Panc1 (cell line): ENCODE measurements around the gene GAS7. TPM values are rescaled to one million over a fixed set of nuclear protein-coding genes. Genes with fewer than 3 reads are reported as not detected.

ENCODE experiments used
- ATAC-seq: fragments of 200-7000 bp; cut with Tn5 transposase; 2 replicates; pipeline ENCODE4 v1.9.1; 2020; ENCODE audit warnings: mild to moderate bottlenecking, moderate library complexity
- BruUV-seq: library from RNA; stranded (reverse); fragments of 400-500 nt; replicated peaks from 2 replicates; lab custom pipeline; 2021; lab: Mats Ljungman, UMichigan
- CTCF ChIA-PET: fragments of 300-600 bp; sonication (Branson Sonifier 250); formaldehyde crosslinking; loops from one replicate; lab custom pipeline; 2022; ENCODE audit warnings: antibody characterized with exemption; lab: Charles Lee
- POLR2A ChIA-PET: fragments of 300-600 bp; sonication (Branson Sonifier 250); formaldehyde crosslinking; loops from one replicate; lab custom pipeline; 2022; ENCODE audit warnings: antibody characterized with exemption; lab: Charles Lee
- DNase-seq: peaks from one replicate; pipeline ENCODE4 v3.0.0-alpha.2; 2010; ENCODE audit warnings: low read depth, low spot score
- H3K27ac ChIP-seq: 2 replicates; pipeline ENCODE4 v1.5.1; 2011; ENCODE audit warnings: mild to moderate bottlenecking, low read length, inconsistent platforms
- H3K27me3 ChIP-seq: fragments of 200-500 bp; sonication (Bioruptor generic); 2 replicates; pipeline ENCODE4 v1.6.0; 2014; ENCODE audit warnings: low read length, inconsistent platforms; ENCODE audit not compliant: control insufficient read depth, insufficient read depth
- H3K36me3 ChIP-seq: fragments of 200-500 bp; sonication (Bioruptor generic); 2 replicates; pipeline ENCODE4 v1.5.1; 2014; ENCODE audit warnings: inconsistent platforms, mild to moderate bottlenecking, low read length, moderate library complexity; ENCODE audit not compliant: control insufficient read depth, insufficient read depth
- H3K4me1 ChIP-seq: 2 replicates; pipeline ENCODE4 v1.5.1; 2011; ENCODE audit warnings: inconsistent platforms, mild to moderate bottlenecking, low read length, moderate library complexity; ENCODE audit not compliant: control insufficient read depth, insufficient read depth
- H3K4me3 ChIP-seq, 2 experiments: 2 replicates each; pipeline ENCODE4 v1.5.1; 2011 to 2012; ENCODE audit warnings: low read depth in 2 of 2, low read length in 2 of 2, mild to moderate bottlenecking in 2 of 2, inconsistent platforms in 1 of 2, moderate library complexity in 1 of 2
- H3K9me3 ChIP-seq: fragments of 200-500 bp; sonication (Bioruptor generic); 2 replicates; pipeline ENCODE4 v1.5.1; 2014; ENCODE audit warnings: low read depth, mild to moderate bottlenecking, inconsistent platforms, low read length, moderate library complexity; ENCODE audit not compliant: control insufficient read depth, insufficient read depth
- POLR2AphosphoS5 ChIP-seq: IDR thresholded peaks from 2 replicates; pipeline ENCODE4 v1.6.1; 2012; ENCODE audit warnings: mild to moderate bottlenecking, low read depth, low read length, moderate library complexity
- REST ChIP-seq, 2 experiments: IDR thresholded peaks; 2 replicates each; pipeline ENCODE4 v1.6.1; 2011 to 2012; ENCODE audit warnings: low read depth in 2 of 2, control low read depth in 1 of 2, low read length in 1 of 2, mild to moderate bottlenecking in 1 of 2, moderate library complexity in 1 of 2; ENCODE audit not compliant: insufficient read depth in 1 of 2
- SIN3A ChIP-seq: IDR thresholded peaks from 2 replicates; pipeline ENCODE4 v1.6.1; 2012; ENCODE audit warnings: low read depth, mild to moderate bottlenecking, low read length, moderate library complexity, borderline replicate concordance; ENCODE audit not compliant: insufficient read depth
- TCF7L2 ChIP-seq: IDR thresholded peaks from 2 replicates; pipeline ENCODE4 v1.6.1; 2011; ENCODE audit warnings: mild to moderate bottlenecking, low read depth, low read length, inconsistent platforms
- in situ Hi-C: cut with HindIII; loops from 2 replicates; pipeline ENCODE4 v1.10.0; 2016; ENCODE audit warnings: low sequenced_read_pairs, low pct_unique_long_range_greater_than_20kb
- intact Hi-C: fragments of 100-400 bp; cut with micrococcal nuclease; formaldehyde crosslinking; loops from one replicate; pipeline ENCODE4 v1.10.0; 2022; ENCODE audit not compliant: unreplicated experiment
- total RNA-seq: library from RNA; stranded (reverse); gene quantifications from one replicate; pipeline ENCODE4 v1.2.1, GENCODE V29; 2021; ENCODE audit not compliant: unreplicated experiment
- TF ChIP-seq, protein P1 (sequence below): fragments of 450-650 bp; IDR thresholded peaks from 2 replicates; pipeline ENCODE4 v1.5.1; 2017; ENCODE audit warnings: mild to moderate bottlenecking

Gene GAS7
- total RNA-seq, 1 experiment from 2014 or later, result 0.05 TPM

- in situ Hi-C loops (no loop called here), intact Hi-C loops (no loop called here)
- TF ChIP-seq SIN3A, result no peak
- TF ChIP-seq TCF7L2, result no peak
- Histone ChIP-seq H3K4me3 (no peak overlapping the region), H3K27me3 (no peaks in the 10 kb centered on the region), H3K36me3 (no peaks in the 10 kb centered on the region), H3K9me3 (no peaks in the 10 kb centered on the region), H3K27ac (no peak overlapping the region), H3K4me1 (no peaks in the 10 kb centered on the region)
- ChIA-PET POLR2A (no interaction called here), CTCF (no interaction called here)
- DNase-seq (no peak), ATAC-seq (no peak)
- BruUV-seq, result no TSS peak
Measured at GRCh38 chr17:10075919-10076318, 122.5 kb downstream of the GAS7 start.

DNA sequence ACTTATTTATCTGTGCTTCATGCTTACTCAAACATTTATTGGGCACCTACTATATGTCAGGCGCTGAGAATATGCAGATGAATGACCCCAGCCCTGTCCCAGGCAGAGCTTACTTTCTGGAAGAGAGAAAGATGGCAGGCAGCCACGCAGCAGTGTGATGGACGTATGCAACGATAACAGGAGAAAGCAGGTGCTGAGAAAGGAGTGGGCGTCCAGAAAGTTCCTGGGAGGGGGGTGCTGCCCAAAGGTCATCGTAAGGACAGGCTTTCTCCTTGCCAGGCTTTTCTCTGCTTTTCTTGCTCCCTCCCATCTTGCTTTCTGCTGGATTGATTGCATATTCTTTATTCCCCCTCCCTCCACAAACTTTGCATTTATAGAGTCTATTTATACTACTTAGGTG, 124.5 kb downstream of the GAS7 start:
- no peaks in the 10 kb centered on the region for H3K36me3 ChIP-seq
- intact Hi-C loops (no loop called here), in situ Hi-C loops (no loop called here)
- DNase-seq (no peak), ATAC-seq (no peak)
- H3K4me1 ChIP-seq, result no peaks in the 10 kb centered on the region
- TF ChIP-seq REST (IDR thresholded peaks at IDR 0.05; ENCODE audit: insufficient read depth in 1 of 2, low read depth in 2 of 2, low read length in 1 of 2) (no peak), SIN3A (no peak), TCF7L2 (no peak), POLR2AphosphoS5 (no peak)
- TF ChIP-seq, protein P1, sequence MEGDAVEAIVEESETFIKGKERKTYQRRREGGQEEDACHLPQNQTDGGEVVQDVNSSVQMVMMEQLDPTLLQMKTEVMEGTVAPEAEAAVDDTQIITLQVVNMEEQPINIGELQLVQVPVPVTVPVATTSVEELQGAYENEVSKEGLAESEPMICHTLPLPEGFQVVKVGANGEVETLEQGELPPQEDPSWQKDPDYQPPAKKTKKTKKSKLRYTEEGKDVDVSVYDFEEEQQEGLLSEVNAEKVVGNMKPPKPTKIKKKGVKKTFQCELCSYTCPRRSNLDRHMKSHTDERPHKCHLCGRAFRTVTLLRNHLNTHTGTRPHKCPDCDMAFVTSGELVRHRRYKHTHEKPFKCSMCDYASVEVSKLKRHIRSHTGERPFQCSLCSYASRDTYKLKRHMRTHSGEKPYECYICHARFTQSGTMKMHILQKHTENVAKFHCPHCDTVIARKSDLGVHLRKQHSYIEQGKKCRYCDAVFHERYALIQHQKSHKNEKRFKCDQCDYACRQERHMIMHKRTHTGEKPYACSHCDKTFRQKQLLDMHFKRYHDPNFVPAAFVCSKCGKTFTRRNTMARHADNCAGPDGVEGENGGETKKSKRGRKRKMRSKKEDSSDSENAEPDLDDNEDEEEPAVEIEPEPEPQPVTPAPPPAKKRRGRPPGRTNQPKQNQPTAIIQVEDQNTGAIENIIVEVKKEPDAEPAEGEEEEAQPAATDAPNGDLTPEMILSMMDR, result no peak
- H3K9me3 ChIP-seq, result no peaks in the 10 kb centered on the region
- CTCF ChIA-PET, result no interaction called here
- POLR2A ChIA-PET, result no interaction called here
- H3K4me3 ChIP-seq, result no peak overlapping the region
- no TSS peak for BruUV-seq
- no peak overlapping the region for H3K27ac ChIP-seq
- no peaks in the 10 kb centered on the region for H3K27me3 ChIP-seq

DNA sequence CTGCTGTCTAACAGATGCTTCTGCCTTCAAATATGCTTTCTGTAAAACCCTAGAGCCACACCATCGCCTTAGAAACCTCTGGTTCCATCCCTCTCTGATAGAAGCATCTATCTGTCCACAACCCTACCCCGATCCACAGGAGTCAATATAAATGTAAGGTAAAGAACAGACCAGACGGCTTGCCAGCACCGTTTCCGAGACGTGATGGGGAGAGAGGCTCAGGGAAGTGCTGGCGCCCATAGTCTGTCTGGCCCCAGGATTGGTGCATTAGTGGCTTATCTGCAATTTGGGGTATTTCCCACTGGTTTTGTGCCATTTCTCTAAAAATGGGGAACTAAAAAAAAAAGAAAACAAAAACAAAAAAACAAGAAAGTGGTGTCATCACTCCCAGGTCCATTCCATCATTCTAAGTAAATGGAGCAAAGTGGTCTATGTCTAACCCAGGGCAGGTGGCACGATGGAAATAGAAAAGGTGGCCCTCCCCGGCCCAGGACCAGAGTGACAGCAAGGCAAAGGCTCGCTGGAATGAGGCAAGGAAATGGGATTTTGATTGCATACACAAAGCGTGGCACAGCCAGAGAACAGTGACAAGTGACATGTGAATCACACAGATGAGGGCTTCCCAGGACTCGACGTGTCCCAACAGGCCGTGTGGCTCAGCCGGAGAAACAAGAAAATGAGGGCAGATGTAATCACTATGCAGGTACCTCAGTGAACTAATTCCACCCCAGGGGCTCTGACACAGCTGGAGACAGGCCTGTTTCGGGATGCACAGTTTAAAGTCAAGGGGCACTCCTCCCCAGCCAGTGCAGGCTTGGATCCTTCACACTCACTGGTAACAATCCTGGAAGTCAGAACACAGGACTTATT, 125.6 kb downstream of the GAS7 start:
- intact Hi-C loops, result no loop called here
- ATAC-seq (no peak), DNase-seq (no peak)
- no peaks in the 10 kb centered on the region for H3K27me3 ChIP-seq
- CTCF ChIA-PET, result no interaction called here
- H3K27ac ChIP-seq, result no peak overlapping the region
- no peaks in the 10 kb centered on the region for H3K9me3 ChIP-seq
- POLR2A ChIA-PET, result no interaction called here
- no peaks in the 10 kb centered on the region for H3K36me3 ChIP-seq
- no peaks in the 10 kb centered on the region for H3K4me1 ChIP-seq
- in situ Hi-C loops, result no loop called here
- BruUV-seq, result no TSS peak
- H3K4me3 ChIP-seq, result no peak overlapping the region
- TF ChIP-seq POLR2AphosphoS5 (no peak), REST (IDR thresholded peaks at IDR 0.05; ENCODE audit: insufficient read depth in 1 of 2, low read depth in 2 of 2, low read length in 1 of 2) (no peak), SIN3A (no peak), TCF7L2 (no peak)
- TF ChIP-seq, protein P1, result no peak
